ENCODE data around the gene NOVA1. TPM values are rescaled to one million over a fixed set of nuclear protein-coding genes. Genes with fewer than 3 reads are reported as not detected.

NOVA1 gene
- total RNA-seq, 1 experiment from 2014 or later: not detected

DNA sequence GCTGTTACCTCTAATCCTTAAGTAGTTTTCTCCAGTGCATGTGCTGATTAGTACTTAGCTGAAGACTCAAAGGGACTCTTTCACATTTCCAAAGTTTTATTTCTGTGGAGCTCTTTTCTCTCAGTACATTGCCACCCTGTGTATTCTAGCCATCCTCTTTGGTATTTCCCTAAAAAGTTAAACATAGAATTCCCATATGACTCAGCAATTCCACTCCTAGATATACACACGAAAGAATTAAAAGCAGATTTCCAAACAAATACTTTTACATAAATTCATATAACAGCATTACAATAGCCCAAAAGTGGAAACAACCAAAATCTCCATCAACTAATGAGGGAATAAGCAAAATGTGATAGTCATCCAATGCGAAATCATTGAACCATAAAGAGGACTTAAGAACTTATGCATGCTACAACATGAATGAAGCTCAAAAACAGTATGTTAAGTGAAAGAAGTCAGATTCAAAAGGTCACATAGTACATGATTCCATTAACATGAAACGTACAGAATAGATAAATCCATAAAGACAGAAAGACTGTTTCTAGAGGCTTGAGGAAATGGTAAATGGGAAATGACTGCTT, 9.0 kb upstream of the NOVA1 start:
- CTCF ChIA-PET: no interaction called here
- Mint-ChIP-seq H3K4me3 (ENCODE audit: low read depth, unreplicated experiment) (no peak overlapping the region), H3K4me1 (ENCODE audit: low read depth, unreplicated experiment) (no peaks in the 10 kb centered on the region), H3K36me3 (ENCODE audit: insufficient read depth, unreplicated experiment) (no peaks in the 10 kb centered on the region), H3K27ac (ENCODE audit: unreplicated experiment) (no peak overlapping the region), H3K9me3 (ENCODE audit: low read depth, unreplicated experiment) (peaks cover 8% of the 10 kb centered on the region), H3K27me3 (ENCODE audit: unreplicated experiment) (no peaks in the 10 kb centered on the region)
- no peak for TF ChIP-seq CTCF (IDR thresholded peaks at IDR 0.05; ENCODE audit: unreplicated experiment)
- intact Hi-C loops (cut with micrococcal nuclease; ENCODE audit: unreplicated experiment): no loop called here
- no peak for DNase-seq
- BruUV-seq (replicated peaks): no TSS peak

DNA sequence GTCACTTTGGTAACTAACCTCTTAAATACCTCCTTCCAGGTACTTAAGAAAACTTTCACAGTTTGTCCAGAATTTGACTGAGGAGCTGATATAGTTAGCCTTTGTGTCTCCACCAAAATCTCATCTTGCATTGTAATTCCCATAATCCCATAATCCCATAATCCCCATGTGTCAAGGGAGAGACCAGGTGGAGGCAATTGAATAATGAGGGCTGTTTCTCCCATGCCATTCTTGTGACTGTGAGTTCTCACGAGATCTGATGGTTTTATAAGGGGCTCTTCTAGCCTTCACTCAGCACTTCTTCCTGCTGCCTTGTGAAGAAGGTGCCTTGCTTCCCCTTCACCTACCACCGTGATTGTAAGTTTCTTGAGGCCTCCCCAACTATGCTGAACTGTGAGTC, 7.8 kb upstream of the NOVA1 start:
- CTCF ChIA-PET: no interaction called here
- Mint-ChIP-seq H3K4me3 (ENCODE audit: low read depth, unreplicated experiment) (no peak overlapping the region), H3K27me3 (ENCODE audit: unreplicated experiment) (no peaks in the 10 kb centered on the region), H3K36me3 (ENCODE audit: insufficient read depth, unreplicated experiment) (no peaks in the 10 kb centered on the region), H3K27ac (ENCODE audit: unreplicated experiment) (no peak overlapping the region), H3K9me3 (ENCODE audit: low read depth, unreplicated experiment) (peaks cover 6% of the 10 kb centered on the region), H3K4me1 (ENCODE audit: low read depth, unreplicated experiment) (no peaks in the 10 kb centered on the region)
- no TSS peak for BruUV-seq (replicated peaks)
- intact Hi-C loops (cut with micrococcal nuclease; ENCODE audit: unreplicated experiment): no loop called here
- no peak for DNase-seq
- no peak for TF ChIP-seq CTCF (IDR thresholded peaks at IDR 0.05; ENCODE audit: unreplicated experiment)

- no peak for TF ChIP-seq CTCF (IDR thresholded peaks at IDR 0.05; ENCODE audit: unreplicated experiment)
- CTCF ChIA-PET: no interaction called here
Observed at GRCh38 chr14:26602902-26603301, 5.1 kb upstream of the NOVA1 start.

GRCh38 chr14:26601856-26602255, 4.0 kb upstream of the NOVA1 start:
- H3K9me3 Mint-ChIP-seq (ENCODE audit: low read depth, unreplicated experiment): peaks cover 6% of the 10 kb centered on the region
- no peaks in the 10 kb centered on the region for H3K36me3 Mint-ChIP-seq (ENCODE audit: insufficient read depth, unreplicated experiment)
- intact Hi-C loops (cut with micrococcal nuclease; ENCODE audit: unreplicated experiment): no loop called here
- no peak for DNase-seq
- BruUV-seq (replicated peaks): no TSS peak
- H3K27me3 Mint-ChIP-seq (ENCODE audit: unreplicated experiment): no peaks in the 10 kb centered on the region
- no peak for TF ChIP-seq CTCF (IDR thresholded peaks at IDR 0.05; ENCODE audit: unreplicated experiment)
- H3K4me1 Mint-ChIP-seq (ENCODE audit: low read depth, unreplicated experiment): no peaks in the 10 kb centered on the region
- CTCF ChIA-PET: no interaction called here
- H3K27ac Mint-ChIP-seq (ENCODE audit: unreplicated experiment): no peak overlapping the region
- no peak overlapping the region for H3K4me3 Mint-ChIP-seq (ENCODE audit: low read depth, unreplicated experiment)

More at GRCh38 chr14:26602902-26603301, 5.1 kb upstream of the NOVA1 start:
- Mint-ChIP-seq H3K9me3 (ENCODE audit: low read depth, unreplicated experiment) (peaks cover 6% of the 10 kb centered on the region), H3K27me3 (ENCODE audit: unreplicated experiment) (no peaks in the 10 kb centered on the region), H3K4me3 (ENCODE audit: low read depth, unreplicated experiment) (no peak overlapping the region), H3K27ac (ENCODE audit: unreplicated experiment) (no peak overlapping the region), H3K4me1 (ENCODE audit: low read depth, unreplicated experiment) (no peaks in the 10 kb centered on the region), H3K36me3 (ENCODE audit: insufficient read depth, unreplicated experiment) (no peaks in the 10 kb centered on the region)
- DNase-seq: no peak
- BruUV-seq (replicated peaks): no TSS peak
- intact Hi-C loops (cut with micrococcal nuclease; ENCODE audit: unreplicated experiment): no loop called here

Measured in Calu3 (cell line).